Umbilical cord (tissue), 2 donors: ENCODE data around the gene DHRS2. TPM values are rescaled to one million over a fixed set of nuclear protein-coding genes. Genes with fewer than 3 reads are reported as not detected.
A peak's percentile ranks its signal among the peaks of the same experiment; 100 is the strongest.
"Not testable (repeated sequence)": the region's sequence is repeated elsewhere in the genome, so short reads cannot be mapped to it uniquely, and the experiment has no call there.

Experiments
- DNase-seq: peaks from one replicate; pipeline ENCODE4 v3.0.0-alpha.2; 2015; ENCODE audit warnings: low spot score
- total RNA-seq: library from RNA; depleted of rRNA; stranded (reverse); fragments of >200 nt; gene quantifications from one replicate; pipeline ENCODE4 v1.2.3, GENCODE V29; 2014; ENCODE audit warnings: low replicate concordance; ENCODE audit not compliant: insufficient read depth

The DHRS2 gene, protein sequence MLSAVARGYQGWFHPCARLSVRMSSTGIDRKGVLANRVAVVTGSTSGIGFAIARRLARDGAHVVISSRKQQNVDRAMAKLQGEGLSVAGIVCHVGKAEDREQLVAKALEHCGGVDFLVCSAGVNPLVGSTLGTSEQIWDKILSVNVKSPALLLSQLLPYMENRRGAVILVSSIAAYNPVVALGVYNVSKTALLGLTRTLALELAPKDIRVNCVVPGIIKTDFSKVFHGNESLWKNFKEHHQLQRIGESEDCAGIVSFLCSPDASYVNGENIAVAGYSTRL
- total RNA-seq: 5.8 TPM

DNA sequence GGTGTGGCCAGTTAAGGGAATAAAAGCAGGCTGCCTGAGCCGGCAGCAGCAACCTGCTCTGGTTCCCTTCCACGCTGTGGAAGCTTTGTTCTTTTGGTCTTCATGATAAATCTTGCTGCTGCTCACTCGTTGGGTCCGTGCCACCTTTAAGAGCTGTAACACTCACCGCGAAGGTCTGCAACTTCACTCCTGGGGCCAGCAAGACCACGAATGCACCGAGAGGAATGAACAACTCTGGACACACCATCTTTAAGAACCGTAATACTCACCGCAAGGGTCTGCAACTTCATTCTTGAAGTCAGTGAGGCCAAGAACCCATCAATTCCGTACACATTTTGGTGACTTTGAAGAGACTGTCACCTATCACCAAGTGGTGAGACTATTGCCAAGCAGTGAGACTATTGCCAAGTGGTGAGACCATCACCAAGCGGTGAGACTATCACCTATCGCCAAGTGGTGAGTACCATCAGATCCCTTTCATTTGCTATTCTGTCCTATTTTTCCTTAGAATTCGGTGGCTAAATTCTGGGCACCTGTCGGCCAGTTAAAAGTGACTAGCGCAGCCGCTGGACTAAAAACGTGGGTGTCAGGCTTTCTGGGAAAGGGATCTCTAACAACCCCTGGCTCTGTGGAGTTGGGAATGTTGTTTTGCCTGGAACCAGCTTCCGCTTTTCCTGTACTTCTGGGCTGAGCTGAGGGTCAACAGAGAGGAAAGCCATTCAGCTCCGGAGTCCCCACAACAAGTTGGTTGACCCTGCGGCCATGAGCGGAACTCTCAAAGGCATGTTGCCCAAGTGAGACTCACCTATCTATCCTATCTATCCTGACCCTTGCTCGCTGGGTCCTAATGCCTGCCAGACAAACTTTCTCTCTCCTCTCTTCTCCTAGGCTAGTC, at the start of gene DHRS2:
TSS of gene DHRS2 (plus strand) at position 48 of the 895 bp plus-strand sequence. CDS start 2,501 bp downstream, outside the sequence.
- no peak for DNase-seq

DNA sequence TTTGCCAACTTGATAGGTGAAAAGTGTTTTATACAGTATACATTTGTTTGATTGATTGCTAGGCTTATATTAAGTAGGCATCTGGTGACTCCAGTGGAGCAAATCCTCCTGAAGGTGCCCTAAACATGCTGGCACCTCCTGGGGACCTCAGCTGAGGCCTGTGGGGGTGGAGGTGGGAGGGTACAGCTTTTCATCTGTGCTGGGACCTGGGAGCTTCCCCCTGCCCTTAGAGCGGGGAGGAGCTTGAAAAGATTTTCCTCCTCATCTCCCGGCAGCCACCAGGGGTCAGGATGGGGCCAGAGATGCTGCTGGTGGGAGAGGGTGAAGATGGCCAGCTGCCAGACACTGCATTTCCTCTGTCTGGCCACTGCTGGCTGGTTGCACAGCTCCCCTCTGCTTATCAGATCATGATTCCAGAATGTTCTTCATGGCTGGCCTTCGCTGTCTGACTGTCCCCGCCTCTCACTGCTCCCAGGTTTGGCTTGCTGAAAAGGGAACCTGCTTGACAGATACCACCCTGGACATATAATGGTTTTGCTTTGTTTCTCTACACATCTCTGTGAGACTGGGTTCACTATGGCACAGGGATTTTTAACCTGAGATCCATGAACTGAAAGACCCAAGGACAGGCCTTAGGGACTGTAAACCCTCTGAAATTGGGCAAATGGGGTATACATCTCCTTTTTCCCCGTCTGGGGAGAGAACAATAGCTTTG, 47.1 kb upstream of the DHRS2 start:
- DNase-seq: peak; percentile 95

DNA sequence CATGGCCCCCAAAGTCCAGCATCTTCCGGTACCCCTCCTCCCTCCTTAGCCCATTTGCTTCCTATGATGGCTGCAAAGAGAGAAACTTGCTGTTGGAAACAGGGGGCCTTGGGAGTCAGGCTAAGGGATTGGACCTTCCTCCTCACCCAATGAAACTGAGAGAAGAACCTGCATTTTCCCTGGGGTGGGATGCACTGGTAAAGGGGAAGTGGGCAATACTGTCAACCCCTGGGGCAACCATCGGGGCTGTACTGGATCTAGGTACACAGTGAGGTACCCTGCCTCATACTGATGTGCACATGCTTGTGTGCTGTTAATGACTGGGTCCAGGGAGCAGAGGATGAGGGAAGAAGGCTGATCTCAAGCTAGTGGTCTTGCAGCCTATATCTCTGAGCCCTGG, 46.6 kb upstream of the DHRS2 start:
- no peak for DNase-seq

DNA sequence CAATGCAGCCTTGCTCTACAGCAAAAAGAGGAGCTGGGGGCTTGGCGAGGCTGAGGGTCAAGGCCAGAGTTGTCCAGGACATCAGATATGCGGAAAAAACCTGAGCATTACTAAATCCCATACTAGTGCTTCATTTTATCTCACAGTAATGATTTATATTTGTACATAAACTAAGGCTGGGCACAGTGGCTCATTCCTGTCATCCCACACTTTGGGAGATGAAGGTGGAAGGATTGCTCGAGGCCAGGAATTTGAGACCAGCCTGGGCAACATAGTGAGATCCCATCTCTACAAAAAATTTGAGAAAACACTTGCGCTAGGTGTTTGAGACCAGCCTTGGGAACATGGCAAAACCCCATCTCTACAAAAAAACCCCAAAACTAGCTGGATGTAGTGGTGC, 46.0 kb upstream of the DHRS2 start:
- DNase-seq: no peak

DNA sequence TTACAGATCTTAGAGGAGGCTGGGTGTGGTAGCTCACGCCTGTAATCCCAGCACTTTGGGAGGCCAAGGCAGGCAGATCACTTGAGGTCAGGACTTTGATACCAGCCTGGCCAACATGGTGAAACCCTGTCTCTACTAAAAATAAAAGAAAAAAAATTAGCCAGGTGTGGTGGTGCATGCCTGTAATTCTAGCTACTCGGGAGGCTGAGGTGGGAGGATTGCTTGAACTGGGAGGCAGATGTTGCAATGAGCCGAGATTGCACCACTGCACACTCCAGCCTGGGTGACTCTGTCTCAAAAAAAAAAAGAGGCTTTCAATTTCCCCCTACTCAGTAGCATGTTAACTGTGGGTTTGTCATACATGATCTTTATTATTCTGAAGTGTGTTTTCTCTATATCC, 42.0 kb upstream of the DHRS2 start:
- not testable (repeated sequence) for DNase-seq

DNA sequence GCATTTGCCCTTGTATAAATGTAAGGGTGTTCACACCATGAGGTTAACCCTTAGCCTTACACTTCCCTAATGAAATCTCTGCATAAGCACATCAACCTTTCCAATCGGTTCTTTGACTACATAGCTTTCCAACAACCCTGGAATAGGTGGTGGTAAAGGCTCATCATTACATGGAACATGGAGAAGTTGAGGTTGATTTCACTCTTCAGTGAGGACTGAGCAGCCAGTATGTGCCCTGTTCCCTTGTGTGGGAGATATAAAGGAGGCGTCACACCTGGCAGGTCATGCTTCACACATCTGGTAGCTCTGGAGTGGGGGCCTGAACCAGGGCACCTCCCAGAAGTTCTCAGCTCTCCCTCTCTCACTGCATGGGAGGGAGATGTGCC, 35.8 kb upstream of the DHRS2 start:
- no peak for DNase-seq

DNA sequence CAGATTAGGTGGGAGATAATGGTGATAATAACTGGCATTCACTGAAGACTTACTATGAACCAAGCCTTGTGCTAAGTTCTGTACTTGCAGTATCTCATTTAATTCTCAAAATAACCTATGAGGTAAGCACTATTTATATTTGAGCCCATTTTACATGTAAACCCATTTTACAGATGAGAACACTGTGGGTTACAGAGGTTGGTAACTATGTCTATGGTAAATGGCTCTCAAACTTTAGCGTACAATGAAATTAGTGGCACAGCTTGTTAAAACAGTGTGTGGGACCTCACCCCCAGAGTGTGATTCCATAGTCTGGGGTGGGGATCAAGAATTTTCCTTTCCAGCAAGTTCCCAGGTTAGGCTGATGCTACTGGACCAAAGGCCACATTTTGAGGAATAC, 35.4 kb upstream of the DHRS2 start:
- DNase-seq: no peak

DNA sequence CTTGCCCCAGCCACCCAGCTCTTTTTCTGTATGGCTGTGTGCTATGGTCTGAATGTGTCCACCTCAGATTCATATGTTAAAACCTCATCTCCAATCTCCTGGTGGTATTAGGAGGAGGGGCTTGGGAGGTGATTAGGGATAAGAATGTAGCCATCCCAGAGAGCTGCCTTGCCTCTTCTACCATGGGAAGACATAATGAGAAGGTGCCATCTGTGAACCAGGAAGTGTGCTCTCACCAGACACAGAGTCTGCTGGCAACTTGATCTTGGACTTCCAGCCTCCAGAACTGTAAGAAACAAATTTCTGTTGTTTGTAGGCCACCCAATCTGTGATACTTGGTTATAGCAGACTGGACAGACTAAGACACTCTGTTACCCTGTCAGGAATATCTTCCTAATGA, 34.7 kb upstream of the DHRS2 start:
- DNase-seq: no peak

DNA sequence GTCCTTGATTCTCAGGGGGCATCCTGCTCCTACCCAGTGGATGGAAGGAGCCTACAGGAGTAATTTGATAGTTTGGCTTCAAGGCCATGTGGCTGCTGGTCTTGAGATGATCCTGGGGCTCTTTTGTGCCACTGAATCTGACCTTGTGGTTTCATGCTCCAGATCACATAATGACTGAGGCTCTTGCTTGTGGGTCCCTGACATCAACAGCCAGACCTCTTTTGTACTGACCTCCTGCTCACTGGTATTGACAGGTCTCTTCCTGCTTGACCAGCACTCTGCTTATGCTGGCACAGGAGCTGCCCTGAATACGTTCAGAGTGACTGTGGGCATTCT, 34.4 kb upstream of the DHRS2 start:
- DNase-seq: no peak

DNA sequence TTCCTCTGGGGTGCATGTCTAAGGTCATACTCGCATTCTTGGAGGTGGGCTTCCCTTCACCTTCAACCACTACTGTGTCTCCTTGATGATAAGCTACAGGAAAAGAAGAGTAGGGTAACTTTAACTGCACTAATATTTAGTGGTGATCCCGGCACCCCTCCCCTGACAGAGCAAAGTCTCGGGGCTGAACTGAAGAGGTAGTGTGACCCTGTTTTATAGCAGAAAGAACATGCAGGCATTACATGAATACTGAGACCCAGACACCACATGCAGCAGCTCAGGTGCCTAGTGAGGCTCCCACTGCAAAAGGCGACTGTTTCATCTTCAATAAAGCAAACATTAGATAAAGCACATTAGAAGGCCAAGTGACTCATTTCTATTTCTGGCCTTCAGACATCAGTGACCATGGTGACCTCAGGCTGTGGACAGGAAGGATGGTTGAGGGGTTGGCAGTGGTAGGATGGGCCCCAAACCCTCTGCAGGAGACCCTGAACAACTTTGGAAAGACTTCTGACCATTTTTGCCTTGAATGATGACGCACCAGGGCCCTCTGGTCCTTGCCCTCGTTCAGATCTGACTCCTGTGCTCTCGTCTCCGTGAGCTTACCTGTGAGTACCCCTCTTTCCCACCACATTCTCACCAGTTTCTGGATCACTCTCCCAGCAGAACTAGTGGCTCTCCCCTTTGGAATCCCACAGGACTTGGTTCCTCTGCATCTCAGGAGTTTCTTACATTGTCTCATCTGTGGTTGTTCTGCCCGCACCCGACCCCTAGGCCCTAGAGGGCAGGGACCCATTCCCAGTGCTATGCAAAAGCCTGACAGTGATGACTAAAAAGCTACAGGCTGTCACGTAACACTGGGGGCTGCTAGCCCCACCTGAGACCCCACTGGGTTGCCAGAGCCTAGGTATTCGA, 33.7 kb upstream of the DHRS2 start:
- DNase-seq: no peak

DNA sequence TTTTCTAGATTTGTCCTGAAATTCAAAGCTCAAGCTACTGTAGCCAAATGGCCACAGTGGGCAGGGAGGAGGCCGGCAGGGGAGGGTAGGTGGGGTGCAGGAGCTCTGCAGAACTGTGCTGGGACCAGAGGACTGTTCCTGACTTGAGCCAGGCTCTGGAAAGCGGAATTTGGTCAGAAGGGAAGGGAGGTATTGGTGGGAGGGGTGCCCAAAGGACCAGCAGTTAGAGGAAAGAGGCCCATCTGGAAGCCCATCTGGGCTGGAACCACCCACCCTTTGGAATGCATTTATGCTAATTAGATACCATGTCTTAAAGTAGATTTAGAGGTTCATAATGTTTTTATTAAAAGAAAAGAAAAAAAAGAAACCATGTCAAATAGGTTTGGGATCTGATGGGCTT, 33.1 kb upstream of the DHRS2 start:
- no peak for DNase-seq

DNA sequence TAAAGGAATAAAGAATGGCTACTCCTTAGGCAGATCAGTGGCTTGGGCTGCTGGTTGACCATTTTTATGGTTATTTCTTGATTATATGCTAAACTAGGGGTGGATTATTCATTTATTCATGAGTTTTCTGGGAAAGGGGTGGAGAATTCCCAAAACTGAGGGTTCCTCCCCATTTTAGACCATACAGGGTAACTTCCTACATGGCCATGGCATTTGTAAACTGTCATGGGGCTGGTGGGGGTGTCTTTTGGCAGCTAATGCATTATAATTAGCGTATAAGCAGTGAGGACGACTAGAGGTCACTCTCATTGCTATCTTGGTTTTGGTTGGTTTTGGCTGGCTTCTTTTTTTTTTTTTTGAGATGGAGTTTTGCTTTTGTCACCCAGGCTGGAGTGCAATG, 32.0 kb upstream of the DHRS2 start:
- no peak for DNase-seq

DNA sequence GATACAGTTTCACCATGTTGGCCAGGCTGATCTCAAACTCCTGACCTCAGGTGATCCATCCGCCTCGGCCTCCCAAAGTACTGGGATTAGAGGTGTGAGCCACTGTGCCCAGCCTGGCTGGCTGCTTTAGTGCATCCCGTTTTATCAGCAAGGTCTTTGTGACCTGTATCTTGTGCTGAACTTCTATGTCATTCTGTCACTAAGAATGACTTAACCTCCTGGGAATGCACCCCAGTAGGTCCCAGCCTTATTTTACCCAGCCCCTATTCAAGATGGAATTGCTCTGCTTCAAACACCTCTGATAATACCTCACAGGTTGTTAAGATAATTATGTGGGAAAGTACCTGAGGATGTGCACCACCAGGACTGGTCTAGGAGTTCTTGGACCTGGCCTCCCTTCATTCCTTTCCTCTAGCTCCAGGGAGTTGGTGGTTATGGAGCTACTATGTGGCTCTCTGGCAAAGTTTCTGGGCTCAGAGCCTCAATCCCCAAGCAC, 31.4 kb upstream of the DHRS2 start:
- no peak for DNase-seq

DNA sequence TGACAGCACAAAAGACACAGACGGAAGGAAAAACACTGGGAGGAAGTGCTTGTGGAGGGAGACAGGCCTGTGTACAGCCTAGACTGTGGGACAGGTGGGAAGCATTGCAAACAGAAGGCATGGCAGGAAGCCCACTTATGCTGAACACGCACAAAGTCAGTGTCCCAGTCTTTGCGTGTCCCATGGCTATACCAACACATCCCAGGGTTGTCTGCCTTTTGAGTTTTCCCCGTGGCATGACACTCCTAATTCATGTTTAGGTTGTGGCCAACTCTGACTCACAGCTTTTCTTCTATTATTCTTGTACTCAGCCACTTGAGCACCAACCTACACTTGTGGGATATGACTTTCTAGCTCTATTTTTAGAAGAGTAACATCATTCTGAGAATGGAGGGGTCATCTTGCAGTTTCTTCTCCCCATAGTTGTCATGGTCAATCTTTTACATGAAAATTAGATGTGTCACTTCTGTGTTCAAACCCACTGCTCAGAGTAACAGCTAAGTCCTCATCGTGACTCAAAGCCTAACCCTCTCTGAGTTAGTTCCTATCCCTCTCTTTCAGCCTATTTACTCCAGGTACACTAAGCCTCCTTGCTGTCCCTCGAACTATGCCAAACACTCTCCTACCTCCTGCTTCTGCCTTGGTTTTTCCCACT, 30.1 kb upstream of the DHRS2 start:
- no peak for DNase-seq

DNA sequence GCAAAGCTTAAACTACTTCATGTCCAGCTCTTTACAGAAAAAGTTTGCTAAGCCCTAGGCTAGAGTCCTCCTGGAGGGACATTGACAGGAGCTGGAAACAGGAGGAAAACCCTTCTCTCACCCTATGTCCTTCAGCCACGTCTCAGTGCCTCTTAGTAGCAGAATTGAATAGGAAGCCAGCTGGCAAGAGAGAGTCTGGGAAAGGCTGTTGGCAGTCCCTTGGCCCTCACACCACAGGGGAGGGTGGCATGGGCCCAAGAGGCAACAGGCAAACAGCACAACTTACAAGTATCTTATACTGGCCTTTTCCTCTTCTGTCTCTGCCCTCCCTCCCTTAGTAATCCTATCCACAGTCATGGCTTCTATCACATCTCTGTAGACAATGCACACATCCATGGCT, 27.7 kb upstream of the DHRS2 start:
- DNase-seq: no peak

DNA sequence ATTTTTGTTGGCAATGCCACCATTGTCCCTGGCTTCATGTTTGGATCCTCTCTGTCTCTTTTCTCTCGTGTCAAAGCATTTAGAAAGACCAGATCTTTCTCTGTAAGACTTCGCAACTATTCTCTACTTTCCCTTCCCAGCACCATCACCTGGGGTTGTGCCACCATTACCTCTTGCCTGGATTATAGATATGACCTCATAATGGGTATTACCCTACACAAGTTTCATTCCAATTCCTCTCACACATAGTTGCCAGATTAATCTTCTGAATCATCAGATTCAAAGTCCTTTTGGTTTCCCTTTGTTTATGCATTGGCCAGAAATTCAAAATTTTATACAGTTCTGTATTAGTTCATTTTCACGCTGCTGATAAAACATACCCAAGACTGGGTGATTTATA, 27.2 kb upstream of the DHRS2 start:
- no peak for DNase-seq

DNA sequence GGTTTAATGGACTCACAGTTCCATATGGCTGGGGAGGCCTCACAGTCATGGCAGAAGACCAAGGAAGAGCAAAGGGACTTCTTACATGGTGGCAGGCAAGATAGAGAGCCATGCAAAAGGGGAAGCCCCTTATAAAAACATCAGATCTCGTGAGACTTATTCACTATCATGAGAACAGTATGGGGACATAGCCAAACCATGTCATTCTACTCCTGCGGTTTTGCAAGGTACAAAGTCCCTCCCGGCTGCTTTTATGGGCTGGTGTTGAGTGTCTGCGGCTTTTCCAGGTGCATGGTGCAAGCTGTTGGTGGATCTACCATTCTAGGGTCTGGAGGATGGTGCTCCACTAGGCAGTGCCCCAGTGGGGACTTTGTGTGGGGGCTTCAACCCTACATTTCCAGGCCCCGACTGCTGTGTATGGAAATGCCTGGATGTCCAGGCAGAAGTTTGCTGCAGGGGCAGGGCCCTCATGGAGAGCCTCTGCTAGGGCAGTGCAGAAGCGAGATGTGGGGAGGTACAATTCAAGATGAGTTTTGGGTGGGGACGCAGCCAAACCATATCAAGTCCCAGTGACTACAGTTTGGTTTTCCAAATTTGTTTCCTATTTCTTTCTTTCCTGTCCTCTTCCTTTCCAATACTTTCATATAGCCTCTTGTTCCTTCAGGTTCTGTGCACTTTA, 26.6 kb upstream of the DHRS2 start:
- DNase-seq: not testable (repeated sequence)

DNA sequence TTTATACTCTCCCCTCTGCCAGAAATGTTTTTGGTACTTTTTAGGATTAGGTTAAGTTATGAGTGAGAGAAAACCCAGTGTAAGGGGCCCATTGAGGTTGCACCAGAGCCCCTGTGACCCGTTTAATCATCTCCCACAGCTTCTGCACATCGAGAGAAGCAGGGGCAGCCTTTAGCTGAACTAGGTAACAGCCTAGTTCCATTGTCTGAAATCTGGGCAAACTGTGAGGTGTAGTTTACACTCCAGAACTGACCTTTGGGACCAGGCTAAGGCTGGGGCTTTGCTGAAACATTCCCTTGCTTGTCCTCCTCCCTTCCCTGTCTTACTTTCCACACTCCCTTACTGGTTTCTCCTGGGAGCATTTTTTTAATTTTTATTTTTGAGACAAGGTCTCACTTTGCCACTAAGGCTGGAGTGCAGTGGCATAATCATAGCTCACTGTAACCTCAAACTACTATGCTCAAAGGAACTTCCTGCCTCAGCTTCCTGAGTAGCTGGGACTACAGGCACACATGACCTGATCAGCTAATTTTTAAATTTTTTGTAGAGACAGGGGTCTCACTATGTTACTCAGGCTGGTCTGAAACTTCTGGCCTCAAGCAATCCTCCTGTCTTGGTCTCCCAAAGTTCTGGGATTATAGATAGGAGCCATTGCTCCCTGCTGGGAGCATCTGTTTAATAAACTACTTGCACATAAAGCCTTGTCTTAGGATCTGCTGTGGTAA, 25.9 kb upstream of the DHRS2 start:
- no peak for DNase-seq

DNA sequence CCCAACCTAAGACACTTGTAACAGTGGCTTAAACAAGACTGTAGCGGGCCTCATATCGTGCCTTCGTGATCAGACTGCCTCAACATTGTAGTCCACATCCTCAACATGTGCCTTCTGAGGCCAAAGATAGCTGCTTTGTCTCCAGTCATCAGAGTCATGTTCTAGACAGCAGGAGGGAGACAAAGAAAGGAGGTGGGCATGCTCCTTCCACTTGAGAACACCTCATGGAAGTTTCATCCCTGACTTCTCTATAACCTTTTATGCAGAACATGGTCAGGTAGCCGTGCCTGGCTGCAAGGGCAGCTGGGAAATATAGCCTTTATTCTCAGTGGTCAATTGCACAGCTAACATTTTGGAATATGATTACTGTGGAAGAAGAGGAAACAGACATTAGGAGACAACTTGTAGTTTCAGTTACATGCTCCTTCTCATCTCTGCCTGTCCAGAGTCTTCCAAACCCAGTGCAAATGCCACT, 25.3 kb upstream of the DHRS2 start:
- DNase-seq: no peak
